Measurements from ENCODE around the gene LRRC4C.
"Not testable (repeated sequence)": the region's sequence is repeated elsewhere in the genome, so short reads cannot be mapped to it uniquely, and the experiment has no call there.

The LRRC4C gene

GRCh38 chr11:41110527-41110926 is 348.9 kb downstream of the LRRC4C start:
- DNase-seq = no peak

GRCh38 chr11:41102471-41102870 is 357.0 kb downstream of the LRRC4C start:
- DNase-seq = no peak

GRCh38 chr11:41099654-41100053 is 359.8 kb downstream of the LRRC4C start:
- DNase-seq = no peak

- no peak for DNase-seq
These were observed 374.3 kb downstream of the LRRC4C start for GRCh38 chr11:41085123-41085522.

- DNase-seq = no peak
These were observed 377.6 kb downstream of the LRRC4C start for GRCh38 chr11:41081756-41082285.

- no peak for DNase-seq
These were observed 385.1 kb downstream of the LRRC4C start for GRCh38 chr11:41074318-41074717.

- no peak for DNase-seq
These were observed 394.0 kb downstream of the LRRC4C start for GRCh38 chr11:41065432-41065831.

- no peak for DNase-seq
These were observed 401.3 kb downstream of the LRRC4C start for GRCh38 chr11:41058138-41058537.

- no peak for DNase-seq
These were observed 402.4 kb downstream of the LRRC4C start for GRCh38 chr11:41056892-41057569.

- DNase-seq = no peak
These were observed 405.6 kb downstream of the LRRC4C start for GRCh38 chr11:41053894-41054293.

- no peak for DNase-seq
These were observed 407.4 kb downstream of the LRRC4C start for GRCh38 chr11:41051919-41052635.

GRCh38 chr11:41050791-41051190 is 408.7 kb downstream of the LRRC4C start:
- no peak for DNase-seq

- no peak for DNase-seq
These were observed 412.2 kb downstream of the LRRC4C start for GRCh38 chr11:41047229-41047628.

- no peak for DNase-seq
These were observed 414.2 kb downstream of the LRRC4C start for GRCh38 chr11:41045266-41045665.

- no peak for DNase-seq
These were observed 414.7 kb downstream of the LRRC4C start for GRCh38 chr11:41044747-41045146.

GRCh38 chr11:41042688-41043087 is 416.8 kb downstream of the LRRC4C start:
- DNase-seq = no peak

GRCh38 chr11:41040474-41040873 is 419.0 kb downstream of the LRRC4C start:
- no peak for DNase-seq

- DNase-seq = no peak
These were observed 419.9 kb downstream of the LRRC4C start for GRCh38 chr11:41039592-41039991.

GRCh38 chr11:41031551-41032060 is 427.8 kb downstream of the LRRC4C start:
- DNase-seq = no peak

- no peak for DNase-seq
These were observed 439.2 kb downstream of the LRRC4C start for GRCh38 chr11:41020259-41020658.

GRCh38 chr11:41019666-41020065 is 439.8 kb downstream of the LRRC4C start:
- DNase-seq = not testable (repeated sequence)

- DNase-seq = no peak
These were observed 441.2 kb downstream of the LRRC4C start for GRCh38 chr11:41018224-41018623.

- DNase-seq = no peak
These were observed 448.9 kb downstream of the LRRC4C start for GRCh38 chr11:41010361-41011050.
